GM21529 (cell line): ENCODE measurements around the gene RAB43.

Experiments
- ATAC-seq: cut with Tn5 transposase; IDR thresholded peaks from one replicate; pipeline ENCODE4 v1.9.1; 2021; ENCODE audit not compliant: unreplicated experiment

The RAB43 gene

GRCh38 chr3:129039271-129040038 lies 82.1 kb downstream of the RAB43 start:
- ATAC-seq: no peak

- no peak for ATAC-seq
Observed at GRCh38 chr3:129038121-129038855, 83.3 kb downstream of the RAB43 start.
